ENCODE data around the gene DBN1. TPM values are rescaled to one million over a fixed set of nuclear protein-coding genes. Genes with fewer than 3 reads are reported as not detected.

The DBN1 gene
- polyA plus RNA-seq, 1 donor (not counting 4 experiments of a cell fraction or from before 2014, with no cell fraction given) = 59.4 TPM

GRCh38 chr5:177440211-177440989 lies 33.0 kb downstream of the DBN1 start:
- no peaks in the 10 kb centered on the region for H3K79me2 ChIP-seq (ENCODE audit: control insufficient read depth, insufficient read depth, low read length)
- TF ChIP-seq, protein P1, sequence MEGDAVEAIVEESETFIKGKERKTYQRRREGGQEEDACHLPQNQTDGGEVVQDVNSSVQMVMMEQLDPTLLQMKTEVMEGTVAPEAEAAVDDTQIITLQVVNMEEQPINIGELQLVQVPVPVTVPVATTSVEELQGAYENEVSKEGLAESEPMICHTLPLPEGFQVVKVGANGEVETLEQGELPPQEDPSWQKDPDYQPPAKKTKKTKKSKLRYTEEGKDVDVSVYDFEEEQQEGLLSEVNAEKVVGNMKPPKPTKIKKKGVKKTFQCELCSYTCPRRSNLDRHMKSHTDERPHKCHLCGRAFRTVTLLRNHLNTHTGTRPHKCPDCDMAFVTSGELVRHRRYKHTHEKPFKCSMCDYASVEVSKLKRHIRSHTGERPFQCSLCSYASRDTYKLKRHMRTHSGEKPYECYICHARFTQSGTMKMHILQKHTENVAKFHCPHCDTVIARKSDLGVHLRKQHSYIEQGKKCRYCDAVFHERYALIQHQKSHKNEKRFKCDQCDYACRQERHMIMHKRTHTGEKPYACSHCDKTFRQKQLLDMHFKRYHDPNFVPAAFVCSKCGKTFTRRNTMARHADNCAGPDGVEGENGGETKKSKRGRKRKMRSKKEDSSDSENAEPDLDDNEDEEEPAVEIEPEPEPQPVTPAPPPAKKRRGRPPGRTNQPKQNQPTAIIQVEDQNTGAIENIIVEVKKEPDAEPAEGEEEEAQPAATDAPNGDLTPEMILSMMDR (optimal IDR thresholded peaks at IDR 0.05 in 1 of 3, IDR thresholded peaks at IDR 0.05 in 1 of 3, conservative IDR thresholded peaks at IDR 0.05 in 1 of 3; ENCODE audit: extremely low read depth in 1 of 3, insufficient read depth in 2 of 3, low read length in 3 of 3) = no peak
- TF ChIP-seq EZH2 (IDR thresholded peaks at IDR 0.05; ENCODE audit: low read length) = no peak
- no peaks in the 10 kb centered on the region for H4K20me1 ChIP-seq (ENCODE audit: control insufficient read depth, extremely low read depth, insufficient read depth, low read length)
- peaks cover 5 to 18% of the 10 kb centered on the region in 2 experiments for H3K36me3 ChIP-seq (ENCODE audit: control insufficient read depth in 2 of 2, extremely low read depth in 1 of 2, insufficient read depth in 2 of 2, low read length in 2 of 2)
- H2AFZ ChIP-seq (ENCODE audit: control insufficient read depth, low read length) = no peak overlapping the region
- DNase-seq (ENCODE audit: low read depth, low spot score) (no peak), FAIRE-seq (no peak)
- H3K4me3 ChIP-seq (ENCODE audit: control insufficient read depth in 2 of 3, extremely low read depth in 1 of 3, insufficient read depth in 2 of 3, low read depth in 1 of 3, low read length in 3 of 3) = no peak overlapping the region
- no peak overlapping the region for H3K4me2 ChIP-seq (ENCODE audit: control insufficient read depth, extremely low read depth, insufficient read depth, low read depth, low read length)
- H3K9ac ChIP-seq (ENCODE audit: control insufficient read depth, extremely low read depth, insufficient read depth, low read length) = no peak overlapping the region
- H3K27me3 ChIP-seq (ENCODE audit: control insufficient read depth, extremely low read depth, insufficient read depth, low read length) = no peaks in the 10 kb centered on the region
- no peaks in the 10 kb centered on the region for H3K9me1 ChIP-seq (ENCODE audit: control insufficient read depth, extremely low read depth, insufficient read depth, low read length)
- H3K9me3 ChIP-seq (ENCODE audit: control insufficient read depth, low read depth, low read length) = no peaks in the 10 kb centered on the region
- peaks cover 35% of the 10 kb centered on the region for H3K4me1 ChIP-seq (ENCODE audit: control insufficient read depth, extremely low read depth, insufficient read depth, low read length)
- no peak overlapping the region for H3K27ac ChIP-seq (ENCODE audit: control insufficient read depth, insufficient read depth, low read length)
- dilution Hi-C loops (cut with MboI; ENCODE audit: extremely low pct_ligation_motif_present, low sequenced_read_pairs) = no loop called here

- H3K4me1 ChIP-seq (ENCODE audit: control insufficient read depth, extremely low read depth, insufficient read depth, low read length) = peaks cover 30% of the 10 kb centered on the region
- DNase-seq (ENCODE audit: low read depth, low spot score) (no peak), FAIRE-seq (no peak)
- H3K36me3 ChIP-seq (ENCODE audit: control insufficient read depth in 2 of 2, extremely low read depth in 1 of 2, insufficient read depth in 2 of 2, low read length in 2 of 2) = peaks cover 7 to 26% of the 10 kb centered on the region in 2 experiments
- H3K9me1 ChIP-seq (ENCODE audit: control insufficient read depth, extremely low read depth, insufficient read depth, low read length) = no peaks in the 10 kb centered on the region
- H3K4me3 ChIP-seq (ENCODE audit: control insufficient read depth in 2 of 3, extremely low read depth in 1 of 3, insufficient read depth in 2 of 3, low read depth in 1 of 3, low read length in 3 of 3) = no peak overlapping the region
- no peak for TF ChIP-seq EZH2 (IDR thresholded peaks at IDR 0.05; ENCODE audit: low read length)
- TF ChIP-seq, protein P1 (optimal IDR thresholded peaks at IDR 0.05 in 1 of 3, IDR thresholded peaks at IDR 0.05 in 1 of 3, conservative IDR thresholded peaks at IDR 0.05 in 1 of 3; ENCODE audit: extremely low read depth in 1 of 3, insufficient read depth in 2 of 3, low read length in 3 of 3) = no peak
- no peaks in the 10 kb centered on the region for H4K20me1 ChIP-seq (ENCODE audit: control insufficient read depth, extremely low read depth, insufficient read depth, low read length)
- H2AFZ ChIP-seq (ENCODE audit: control insufficient read depth, low read length) = no peak overlapping the region
- H3K27me3 ChIP-seq (ENCODE audit: control insufficient read depth, extremely low read depth, insufficient read depth, low read length) = no peaks in the 10 kb centered on the region
- no peaks in the 10 kb centered on the region for H3K79me2 ChIP-seq (ENCODE audit: control insufficient read depth, insufficient read depth, low read length)
- dilution Hi-C loops (cut with MboI; ENCODE audit: extremely low pct_ligation_motif_present, low sequenced_read_pairs) = no loop called here
- H3K4me2 ChIP-seq (ENCODE audit: control insufficient read depth, extremely low read depth, insufficient read depth, low read depth, low read length) = no peak overlapping the region
- H3K27ac ChIP-seq (ENCODE audit: control insufficient read depth, insufficient read depth, low read length) = no peak overlapping the region
- no peaks in the 10 kb centered on the region for H3K9me3 ChIP-seq (ENCODE audit: control insufficient read depth, low read depth, low read length)
- H3K9ac ChIP-seq (ENCODE audit: control insufficient read depth, extremely low read depth, insufficient read depth, low read length) = no peak overlapping the region
Measured at GRCh38 chr5:177439518-177440053, 33.8 kb downstream of the DBN1 start.
